Measurements from ENCODE around the gene EPB41L4A. TPM values are rescaled to one million over a fixed set of nuclear protein-coding genes. Genes with fewer than 3 reads are reported as not detected.

Gene EPB41L4A
- total RNA-seq, 4 donors from 2014 or later = 10.1 to 32.9 (median 11.6) TPM

DNA sequence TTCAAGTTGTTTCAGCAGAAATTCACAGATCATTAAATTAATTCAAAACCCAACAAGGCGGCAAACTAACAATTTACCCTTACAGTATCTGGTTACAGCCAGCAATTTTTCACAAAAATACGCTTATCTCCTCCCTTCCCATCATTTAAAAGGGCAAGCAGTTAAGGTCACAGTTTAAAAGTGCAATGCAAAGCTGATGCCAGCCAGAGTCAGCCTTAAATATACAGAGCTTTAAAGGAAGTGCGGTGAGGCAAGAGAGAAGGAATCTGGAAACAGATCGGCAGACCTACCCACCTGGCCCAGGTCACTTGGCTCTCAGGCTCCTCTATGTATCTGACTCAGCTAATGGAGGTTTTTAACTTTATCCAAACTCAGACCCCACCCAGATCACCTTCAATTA is 31.0 kb downstream of the EPB41L4A start:
- no peak overlapping the region for H3K27ac ChIP-seq
- TF ChIP-seq EP300 (IDR thresholded peaks at IDR 0.05; ENCODE audit: low read depth) (no peak), POLR2A (IDR thresholded peaks at IDR 0.05) (no peak), POLR2AphosphoS5 (IDR thresholded peaks at IDR 0.05) (no peak)
- TF ChIP-seq, protein P1, sequence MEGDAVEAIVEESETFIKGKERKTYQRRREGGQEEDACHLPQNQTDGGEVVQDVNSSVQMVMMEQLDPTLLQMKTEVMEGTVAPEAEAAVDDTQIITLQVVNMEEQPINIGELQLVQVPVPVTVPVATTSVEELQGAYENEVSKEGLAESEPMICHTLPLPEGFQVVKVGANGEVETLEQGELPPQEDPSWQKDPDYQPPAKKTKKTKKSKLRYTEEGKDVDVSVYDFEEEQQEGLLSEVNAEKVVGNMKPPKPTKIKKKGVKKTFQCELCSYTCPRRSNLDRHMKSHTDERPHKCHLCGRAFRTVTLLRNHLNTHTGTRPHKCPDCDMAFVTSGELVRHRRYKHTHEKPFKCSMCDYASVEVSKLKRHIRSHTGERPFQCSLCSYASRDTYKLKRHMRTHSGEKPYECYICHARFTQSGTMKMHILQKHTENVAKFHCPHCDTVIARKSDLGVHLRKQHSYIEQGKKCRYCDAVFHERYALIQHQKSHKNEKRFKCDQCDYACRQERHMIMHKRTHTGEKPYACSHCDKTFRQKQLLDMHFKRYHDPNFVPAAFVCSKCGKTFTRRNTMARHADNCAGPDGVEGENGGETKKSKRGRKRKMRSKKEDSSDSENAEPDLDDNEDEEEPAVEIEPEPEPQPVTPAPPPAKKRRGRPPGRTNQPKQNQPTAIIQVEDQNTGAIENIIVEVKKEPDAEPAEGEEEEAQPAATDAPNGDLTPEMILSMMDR (IDR thresholded peaks at IDR 0.05) = no peak
- H3K4me3 ChIP-seq = no peak overlapping the region
- H3K27me3 ChIP-seq = no peaks in the 10 kb centered on the region
- peaks cover 0 to 3% (median 0%) of the 10 kb centered on the region in 4 donors for H3K4me1 ChIP-seq
- intact Hi-C loops (cut with DNase I; ENCODE audit: low total_unique reads) = no loop called here
- WGBS, 2 donors (ENCODE audit: low coverage in 1 of 2) = 85 to 92% methylated on average over 4 of the region's 4 CpGs
- H3K9me3 ChIP-seq = no peaks in the 10 kb centered on the region
- H3K36me3 ChIP-seq = no peaks in the 10 kb centered on the region
- no peak for DNase-seq
- in situ Hi-C loops (cut with MboI; ENCODE audit: low pct_ligation_motif_present in 1 of 4, low pct_unique_long_range_greater_than_20kb in 1 of 4, low sequenced_read_pairs in 3 of 4) = no loop called here

DNA sequence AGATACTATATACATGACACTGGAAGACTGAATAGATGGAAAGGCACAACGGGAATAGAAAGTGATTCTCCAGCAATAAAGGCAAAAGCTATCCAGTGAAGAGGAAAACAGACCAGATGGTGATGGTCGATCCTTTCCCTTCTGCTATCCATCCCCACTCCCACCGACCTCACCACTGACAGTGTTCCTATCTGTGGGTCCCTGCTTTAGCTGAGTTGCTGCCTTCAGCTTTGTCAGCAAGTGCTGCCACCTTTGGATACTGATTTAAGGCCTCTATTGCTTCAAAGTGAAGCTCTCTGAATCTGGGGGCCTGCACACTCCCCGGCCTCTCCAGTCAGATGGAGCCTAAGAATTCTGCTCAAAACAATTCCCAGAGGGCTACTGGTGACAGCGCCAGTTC is 32.3 kb downstream of the EPB41L4A start:
- Histone ChIP-seq H3K27me3 (no peaks in the 10 kb centered on the region), H3K4me3 (no peak overlapping the region), H3K27ac (no peak overlapping the region), H3K4me1 (peaks cover 0 to 3% (median 0%) of the 10 kb centered on the region in 4 donors), H3K9me3 (no peaks in the 10 kb centered on the region), H3K36me3 (no peaks in the 10 kb centered on the region)
- TF ChIP-seq, protein P1 (IDR thresholded peaks at IDR 0.05) = no peak
- TF ChIP-seq POLR2AphosphoS5 (IDR thresholded peaks at IDR 0.05) (no peak), EP300 (IDR thresholded peaks at IDR 0.05; ENCODE audit: low read depth) (no peak), POLR2A (IDR thresholded peaks at IDR 0.05) (no peak)
- WGBS, 2 donors (ENCODE audit: low coverage in 1 of 2) = 69 to 77% methylated on average over 4 to 5 of the region's 5 CpGs
- in situ Hi-C loops (cut with MboI; ENCODE audit: low pct_ligation_motif_present in 1 of 4, low pct_unique_long_range_greater_than_20kb in 1 of 4, low sequenced_read_pairs in 3 of 4) = no loop called here
- intact Hi-C loops (cut with DNase I; ENCODE audit: low total_unique reads) = no loop called here
- DNase-seq = no peak

- Histone ChIP-seq H3K4me1 (peaks cover 0 to 3% (median 0%) of the 10 kb centered on the region in 4 donors), H3K27ac (no peak overlapping the region), H3K4me3 (no peak overlapping the region), H3K9me3 (no peaks in the 10 kb centered on the region), H3K36me3 (no peaks in the 10 kb centered on the region), H3K27me3 (no peaks in the 10 kb centered on the region)
- TF ChIP-seq EP300 (IDR thresholded peaks at IDR 0.05; ENCODE audit: low read depth) (no peak), POLR2A (IDR thresholded peaks at IDR 0.05) (no peak), POLR2AphosphoS5 (IDR thresholded peaks at IDR 0.05) (no peak)
- TF ChIP-seq, protein P1 (IDR thresholded peaks at IDR 0.05) = no peak
- in situ Hi-C loops (cut with MboI; ENCODE audit: low pct_ligation_motif_present in 1 of 4, low pct_unique_long_range_greater_than_20kb in 1 of 4, low sequenced_read_pairs in 3 of 4) (no loop called here), intact Hi-C loops (cut with DNase I; ENCODE audit: low total_unique reads) (no loop called here)
- 83 to 86% methylated on average over 1 of the region's 1 CpG for WGBS, 2 donors (ENCODE audit: low coverage in 1 of 2)
- DNase-seq = no peak
Observed at GRCh38 chr5:112385969-112386368, 33.1 kb downstream of the EPB41L4A start.

DNA sequence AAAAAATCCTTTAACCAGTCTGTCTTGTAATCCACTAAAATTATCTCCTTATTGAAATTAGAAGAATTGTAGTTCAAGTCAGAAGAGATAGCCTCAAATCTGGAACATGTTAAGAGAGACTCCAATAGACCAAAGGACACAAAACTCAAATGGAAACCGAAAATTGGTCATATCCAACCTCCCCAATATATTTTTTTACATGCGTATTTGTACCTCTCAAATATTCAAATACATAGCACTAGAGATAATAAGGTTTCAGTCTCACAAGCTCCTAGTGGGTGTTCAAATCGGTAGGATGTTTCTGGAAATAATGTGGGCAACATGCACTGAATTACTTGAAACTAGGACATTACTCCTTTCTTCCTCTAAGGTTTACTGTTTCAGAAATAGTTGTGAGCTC is 33.5 kb downstream of the EPB41L4A start:
- H3K4me3 ChIP-seq = no peak overlapping the region
- no peaks in the 10 kb centered on the region for H3K27me3 ChIP-seq
- peaks cover 0 to 2% (median 0%) of the 10 kb centered on the region in 4 donors for H3K4me1 ChIP-seq
- 73 to 75% methylated on average over 3 of the region's 3 CpGs for WGBS, 2 donors (ENCODE audit: low coverage in 1 of 2)
- in situ Hi-C loops (cut with MboI; ENCODE audit: low pct_ligation_motif_present in 1 of 4, low pct_unique_long_range_greater_than_20kb in 1 of 4, low sequenced_read_pairs in 3 of 4) = no loop called here
- TF ChIP-seq EP300 (IDR thresholded peaks at IDR 0.05; ENCODE audit: low read depth) = no peak
- no peak for TF ChIP-seq POLR2A (IDR thresholded peaks at IDR 0.05)
- TF ChIP-seq, protein P1 (IDR thresholded peaks at IDR 0.05) = no peak
- TF ChIP-seq POLR2AphosphoS5 (IDR thresholded peaks at IDR 0.05) = no peak
- no peak overlapping the region for H3K27ac ChIP-seq
- intact Hi-C loops (cut with DNase I; ENCODE audit: low total_unique reads) = no loop called here
- H3K36me3 ChIP-seq = no peaks in the 10 kb centered on the region
- DNase-seq = no peak
- no peaks in the 10 kb centered on the region for H3K9me3 ChIP-seq

All from transverse colon (tissue), 4 donors.